Fibroblast of villous mesenchyme (primary cell): ENCODE results near the gene CTNND2. TPM values are rescaled to one million over a fixed set of nuclear protein-coding genes. Genes with fewer than 3 reads are reported as not detected.

Experiments
- DNase-seq: peaks from one replicate; pipeline ENCODE4 v3.0.0-alpha.2; 2010; ENCODE audit warnings: low read depth
- H3K4me3 ChIP-seq: 2 replicates; pipeline ENCODE4 v1.5.1; 2011; ENCODE audit warnings: low read depth, mild to moderate bottlenecking, low read length
- CTCF ChIP-seq: IDR thresholded peaks from 2 replicates; pipeline ENCODE4 v1.5.1; 2012; ENCODE audit warnings: low read depth, mild to moderate bottlenecking, low read length; ENCODE audit not compliant: insufficient read depth
- total RNA-seq: library from RNA; depleted of rRNA; stranded (reverse); fragments of >200 nt; gene quantifications from 2 replicates; pipeline ENCODE4 v1.2.3, GENCODE V29; 2012

Gene CTNND2
- total RNA-seq, 1 donor: not detected

- H3K4me3 ChIP-seq: no peak overlapping the region
- TF ChIP-seq CTCF: peak; percentile 59
- peak; percentile 52 for DNase-seq
Measured at GRCh38 chr5:11182441-11183080, 721.7 kb downstream of the CTNND2 start.

- DNase-seq: no peak
- TF ChIP-seq CTCF: no peak
- no peak overlapping the region for H3K4me3 ChIP-seq
Measured at GRCh38 chr5:11181940-11182339, 722.3 kb downstream of the CTNND2 start.

GRCh38 chr5:11180890-11181289, 723.4 kb downstream of the CTNND2 start:
- TF ChIP-seq CTCF: no peak
- no peak overlapping the region for H3K4me3 ChIP-seq
- DNase-seq: no peak

GRCh38 chr5:11177999-11178711, 726.1 kb downstream of the CTNND2 start:
- no peak for TF ChIP-seq CTCF
- H3K4me3 ChIP-seq: no peak overlapping the region
- DNase-seq: no peak

GRCh38 chr5:11174591-11174990, 729.7 kb downstream of the CTNND2 start:
- no peak for DNase-seq
- no peak for TF ChIP-seq CTCF
- no peak overlapping the region for H3K4me3 ChIP-seq

- no peak overlapping the region for H3K4me3 ChIP-seq
Measured at GRCh38 chr5:11172484-11172883, 731.8 kb downstream of the CTNND2 start.

More at GRCh38 chr5:11172484-11172883, 731.8 kb downstream of the CTNND2 start:
- no peak for TF ChIP-seq CTCF
- no peak for DNase-seq
